T-helper 2 cell treated with Interferon-gamma antibody and Interleukin-4, amounts not matched to agents 5 μg/mL and 100 μg/mL, for 36 hours (primary cell): ENCODE data around the gene EIF2S2.
"Not testable (repeated sequence)": the region's sequence is repeated elsewhere in the genome, so short reads cannot be mapped to it uniquely, and the experiment has no call there.

Experiments
- DNase-seq: peaks from one replicate; pipeline ENCODE4 v3.0.0; 2021; ENCODE audit warnings: low spot score
- H3K27ac Mint-ChIP-seq: one replicate; pipeline ENCODE4 v1.8.0; 2021; ENCODE audit warnings: mild to moderate bottlenecking, mixed read lengths
- H3K27me3 Mint-ChIP-seq: one replicate; pipeline ENCODE4 v1.8.0; 2021; ENCODE audit warnings: low read depth, mixed read lengths
- H3K36me3 Mint-ChIP-seq: one replicate; pipeline ENCODE4 v1.8.0; 2021; ENCODE audit warnings: low read depth, mixed read lengths
- H3K4me1 Mint-ChIP-seq: one replicate; pipeline ENCODE4 v1.8.0; 2021; ENCODE audit warnings: low read depth, mixed read lengths
- H3K4me3 Mint-ChIP-seq: one replicate; pipeline ENCODE4 v1.8.0; 2022; ENCODE audit warnings: mild to moderate bottlenecking, moderate library complexity, mixed read lengths
- H3K9me3 Mint-ChIP-seq: one replicate; pipeline ENCODE4 v1.8.0; 2021; ENCODE audit warnings: mixed read lengths

EIF2S2 gene

GRCh38 chr20:34132491-34132890 lies 20.4 kb upstream of the EIF2S2 start:
- H3K27ac Mint-ChIP-seq, H3K4me1 Mint-ChIP-seq, DNase-seq, H3K27me3 Mint-ChIP-seq, H3K36me3 Mint-ChIP-seq, H3K9me3 Mint-ChIP-seq, H3K4me3 Mint-ChIP-seq: not testable (repeated sequence)

- H3K4me1 Mint-ChIP-seq: peaks cover 5% of the 10 kb centered on the region
- no peak for DNase-seq
- no peak overlapping the region for H3K4me3 Mint-ChIP-seq
- H3K27ac Mint-ChIP-seq: no peak overlapping the region
- no peaks in the 10 kb centered on the region for H3K36me3 Mint-ChIP-seq
- peaks cover 11% of the 10 kb centered on the region for H3K27me3 Mint-ChIP-seq
- H3K9me3 Mint-ChIP-seq: no peaks in the 10 kb centered on the region
Observed at GRCh38 chr20:34131491-34131890, 19.4 kb upstream of the EIF2S2 start.

GRCh38 chr20:34129518-34130162 lies 17.6 kb upstream of the EIF2S2 start:
- peaks cover 9% of the 10 kb centered on the region for H3K4me1 Mint-ChIP-seq
- H3K4me3 Mint-ChIP-seq: peak overlapping the region; percentile 8
- no peak overlapping the region for H3K27ac Mint-ChIP-seq
- H3K9me3 Mint-ChIP-seq: no peaks in the 10 kb centered on the region
- H3K27me3 Mint-ChIP-seq: peaks cover 12% of the 10 kb centered on the region
- H3K36me3 Mint-ChIP-seq: no peaks in the 10 kb centered on the region
- peak; percentile 45 for DNase-seq

- Mint-ChIP-seq H3K9me3 (no peaks in the 10 kb centered on the region), H3K4me3 (no peak overlapping the region), H3K4me1 (peaks cover 16% of the 10 kb centered on the region), H3K27me3 (peaks cover 12% of the 10 kb centered on the region), H3K36me3 (no peaks in the 10 kb centered on the region), H3K27ac (no peak overlapping the region)
- no peak for DNase-seq
Observed at GRCh38 chr20:34127792-34128191, 15.7 kb upstream of the EIF2S2 start.

- H3K27me3 Mint-ChIP-seq: peaks cover 10% of the 10 kb centered on the region
- H3K36me3 Mint-ChIP-seq: no peaks in the 10 kb centered on the region
- no peak overlapping the region for H3K4me3 Mint-ChIP-seq
- peaks cover 14% of the 10 kb centered on the region for H3K4me1 Mint-ChIP-seq
- no peak for DNase-seq
- no peak overlapping the region for H3K27ac Mint-ChIP-seq
- no peaks in the 10 kb centered on the region for H3K9me3 Mint-ChIP-seq
Observed at GRCh38 chr20:34124469-34125249, 12.6 kb upstream of the EIF2S2 start.

GRCh38 chr20:34123309-34123708 lies 11.3 kb upstream of the EIF2S2 start:
- H3K27ac Mint-ChIP-seq: no peak overlapping the region
- H3K27me3 Mint-ChIP-seq: peaks cover 10% of the 10 kb centered on the region
- no peaks in the 10 kb centered on the region for H3K9me3 Mint-ChIP-seq
- H3K4me3 Mint-ChIP-seq: no peak overlapping the region
- no peaks in the 10 kb centered on the region for H3K36me3 Mint-ChIP-seq
- DNase-seq: no peak
- H3K4me1 Mint-ChIP-seq: peaks cover 10% of the 10 kb centered on the region

- DNase-seq: no peak
- Mint-ChIP-seq H3K4me1 (peaks cover 10% of the 10 kb centered on the region), H3K9me3 (no peaks in the 10 kb centered on the region), H3K27me3 (peaks cover 10% of the 10 kb centered on the region), H3K36me3 (no peaks in the 10 kb centered on the region), H3K27ac (no peak overlapping the region), H3K4me3 (no peak overlapping the region)
Observed at GRCh38 chr20:34122274-34122980, 10.4 kb upstream of the EIF2S2 start.

- Mint-ChIP-seq H3K27ac (no peak overlapping the region), H3K9me3 (no peaks in the 10 kb centered on the region), H3K36me3 (no peaks in the 10 kb centered on the region), H3K4me3 (no peak overlapping the region), H3K27me3 (peaks cover 12% of the 10 kb centered on the region), H3K4me1 (peaks cover 10% of the 10 kb centered on the region)
- no peak for DNase-seq
Observed at GRCh38 chr20:34120213-34120612, 8.2 kb upstream of the EIF2S2 start.

GRCh38 chr20:34115232-34115631 lies 3.2 kb upstream of the EIF2S2 start:
- H3K27ac Mint-ChIP-seq: no peak overlapping the region
- H3K36me3 Mint-ChIP-seq: peaks cover 11% of the 10 kb centered on the region
- H3K4me3 Mint-ChIP-seq: no peak overlapping the region
- no peaks in the 10 kb centered on the region for H3K9me3 Mint-ChIP-seq
- H3K27me3 Mint-ChIP-seq: peaks cover 12% of the 10 kb centered on the region
- H3K4me1 Mint-ChIP-seq: peaks cover 8% of the 10 kb centered on the region
- no peak for DNase-seq

GRCh38 chr20:34114809-34115208 lies 2.8 kb upstream of the EIF2S2 start:
- Mint-ChIP-seq H3K27ac (no peak overlapping the region), H3K4me1 (peaks cover 11% of the 10 kb centered on the region), H3K36me3 (peaks cover 14% of the 10 kb centered on the region), H3K9me3 (no peaks in the 10 kb centered on the region), H3K4me3 (no peak overlapping the region), H3K27me3 (peaks cover 12% of the 10 kb centered on the region)
- DNase-seq: no peak

GRCh38 chr20:34112600-34113101 lies 608 bp upstream of the EIF2S2 start:
- Mint-ChIP-seq H3K27ac (peak overlapping the region; percentile 99), H3K4me1 (peaks cover 26% of the 10 kb centered on the region)
- no peak for DNase-seq

GRCh38 chr20:34110745-34111641 lies 1.1 kb downstream of the EIF2S2 start:
- Mint-ChIP-seq H3K27ac (peak overlapping the region; percentile 80), H3K27me3 (peaks cover 2% of the 10 kb centered on the region), H3K4me1 (peaks cover 38% of the 10 kb centered on the region), H3K36me3 (peaks cover 39% of the 10 kb centered on the region), H3K4me3 (peak overlapping the region; percentile 98), H3K9me3 (no peaks in the 10 kb centered on the region)
- DNase-seq: peak; percentile 11

More at GRCh38 chr20:34112600-34113101, 608 bp upstream of the EIF2S2 start:
- Mint-ChIP-seq H3K4me3 (peak overlapping the region; percentile 98), H3K27me3 (peaks cover 6% of the 10 kb centered on the region), H3K9me3 (no peaks in the 10 kb centered on the region), H3K36me3 (peaks cover 32% of the 10 kb centered on the region)

- Mint-ChIP-seq H3K4me3 (peak overlapping the region; percentile 98), H3K36me3 (peaks cover 45% of the 10 kb centered on the region), H3K27me3 (no peaks in the 10 kb centered on the region), H3K27ac (peak overlapping the region; percentile 80), H3K4me1 (peaks cover 43% of the 10 kb centered on the region), H3K9me3 (no peaks in the 10 kb centered on the region)
- no peak for DNase-seq
Observed at GRCh38 chr20:34110025-34110744, 1.9 kb downstream of the EIF2S2 start.
